Suprapubic skin (tissue), 4 donors: ENCODE results near the gene CCNYL1.

Experiments used
- CTCF ChIP-seq, 2 donors: fragments of 200-600 bp in 1 of 2; fragments of 450-650 bp in 1 of 2; sonication (generic) in 1 of 2; IDR thresholded peaks; one replicate each; pipeline ENCODE4 v1.5.1; 2016 to 2019; ENCODE audit warnings: antibody characterized with exemption in 2 of 2, mild to moderate bottlenecking in 1 of 2, moderate library complexity in 1 of 2
- EP300 ChIP-seq: sonication (generic); formaldehyde crosslinking; IDR thresholded peaks from one replicate; pipeline ENCODE4 v1.6.1; 2017; ENCODE audit warnings: antibody characterized with exemption
- POLR2A ChIP-seq, 2 donors: fragments of 450-650 bp; IDR thresholded peaks; one replicate each; pipeline ENCODE4 v1.6.1; 2017; ENCODE audit warnings: antibody characterized with exemption in 2 of 2, mild to moderate bottlenecking in 2 of 2, moderate library complexity in 2 of 2
- POLR2AphosphoS5 ChIP-seq, 3 donors: sonication (generic); formaldehyde crosslinking; IDR thresholded peaks; one replicate each; pipeline ENCODE4 v1.6.1; 2017; ENCODE audit warnings: antibody characterized with exemption in 3 of 3

GRCh38 chr2:207731138-207731537, 19.7 kb downstream of the CCNYL1 start:
- TF ChIP-seq CTCF (IDR thresholded peaks at IDR 0.05): no peak
- no peak for TF ChIP-seq EP300
- no peak for TF ChIP-seq POLR2A (IDR thresholded peaks at IDR 0.05)
- no peak for TF ChIP-seq POLR2AphosphoS5 (IDR thresholded peaks at IDR 0.05)
